Smooth muscle cell of the umbilical artery (primary cell): Measurements from ENCODE around the gene RASA3. TPM values are rescaled to one million over a fixed set of nuclear protein-coding genes. Genes with fewer than 3 reads are reported as not detected.

ENCODE experiments used
- total RNA-seq: library from RNA; depleted of rRNA; stranded (reverse); fragments of >200 nt; gene quantifications from 2 replicates; pipeline ENCODE4 v1.2.3, GENCODE V29; 2014

RASA3 gene
- total RNA-seq: 24.9 and 55.3 TPM in 2 replicates

GRCh38 chr13:114132419-114133121 lies at the start of gene RASA3:
RASA3 (minus strand) TSS chr13:114132623; CDS start chr13:114132489, 134 bp downstream.

GRCh38 chr13:114179087-114179658 lies 46.8 kb upstream of the RASA3 start, which contains the start of gene CFAP97D2:
CFAP97D2 (plus strand) TSS chr13:114179257; CDS start chr13:114179331, 74 bp downstream.

GRCh38 chr13:113973218-113974164 lies 158.9 kb downstream of the RASA3 start, which contains the start of gene C13orf46:
C13orf46 (minus strand) TSS chr13:113974076; CDS start chr13:113973997, 79 bp downstream.

Other genes with a start within 250 kb of the RASA3 start
- gene C13orf46, start 158.5 kb downstream of the RASA3 start, total RNA-seq: 0.59 and 1.8 TPM in 2 replicates
- gene CFAP97D2, start 46.6 kb upstream of the RASA3 start, total RNA-seq: not detected in 2 replicates
- 69.5 and 91.3 TPM in 2 replicates for gene CDC16, start 102.3 kb upstream of the RASA3 start, total RNA-seq
- 15.1 and 24.7 TPM in 2 replicates for gene UPF3A, start 149.0 kb upstream of the RASA3 start, total RNA-seq
- 12.6 and 18.1 TPM in 2 replicates for gene CHAMP1, start 181.9 kb upstream of the RASA3 start, total RNA-seq